K562 (cell line): ENCODE data around the gene SS18L1. TPM values are rescaled to one million over a fixed set of nuclear protein-coding genes. Genes with fewer than 3 reads are reported as not detected.

Source experiments
- ATAC-seq: fragments of 200-7000 bp; cut with Tn5 transposase; 3 replicates; pipeline ENCODE4 v1.9.1; 2020; ENCODE audit warnings: moderate library complexity
- BruUV-seq: library from RNA; stranded (reverse); fragments of 400-500 nt; replicated peaks from 2 replicates; lab custom pipeline; 2021; lab: Mats Ljungman, UMichigan
- CTCF ChIA-PET: fragments of 300-600 bp; formaldehyde crosslinking; extraction: SDS; loops from one replicate; lab custom pipeline; 2021; ENCODE audit warnings: low intra/inter-chr PET ratio; lab: Yijun Ruan, JAX
- POLR2A ChIA-PET: fragments of 300-600, 350-650 bp; sonication (Branson Sonifier 250); formaldehyde crosslinking; extraction: SDS; loops from one replicate; lab custom pipeline; 2021; ENCODE audit warnings: antibody characterized with exemption, inconsistent platforms; lab: Yijun Ruan, JAX
- DNase-seq, 4 experiments: peaks; one replicate each; pipeline versions ENCODE4 v3.0.0 to v3.0.0-alpha.2; 2011 to 2018; ENCODE audit warnings: low spot score in 3 of 4, mixed read lengths in 3 of 4; ENCODE audit errors: extremely low read depth in 1 of 4
- FAIRE-seq: peaks from 2 replicates; lab custom pipeline; 2011; peaks lifted over from hg19 to GRCh38; lab: Jason Lieb, UNC
- H2AFZ ChIP-seq: 2 replicates; pipeline ENCODE4 v1.6.0; 2011; ENCODE audit warnings: low read depth, low read length, control low read depth, inconsistent platforms
- H3K27ac ChIP-seq: fragments of 200-600 bp; 3 replicates; pipeline ENCODE4 v1.8.0; 2011; ENCODE audit warnings: low read depth, mild to moderate bottlenecking, control low read depth, inconsistent platforms, low read length, moderate library complexity, mixed read lengths; ENCODE audit errors: extremely low read depth
- H3K27me3 ChIP-seq, 2 experiments: fragments of 300-600 bp in 1 of 2; 2 replicates in 1 of 2; 3 replicates in 1 of 2; pipeline versions ENCODE4 v1.6.0 to v1.8.0; 2011; ENCODE audit warnings: inconsistent platforms in 2 of 2, low read length in 2 of 2, mild to moderate bottlenecking in 1 of 2, mixed read lengths in 1 of 2, moderate library complexity in 1 of 2; ENCODE audit not compliant: control insufficient read depth in 2 of 2, insufficient read depth in 2 of 2
- H3K36me3 ChIP-seq: fragments of 300-600 bp; 3 replicates; pipeline ENCODE4 v1.8.0; 2011; ENCODE audit warnings: mild to moderate bottlenecking, low read length, inconsistent platforms; ENCODE audit not compliant: control insufficient read depth, insufficient read depth
- H3K4me1 ChIP-seq, 2 experiments: fragments of 200-600 bp in 1 of 2; replicated peaks in 1 of 2; 2 replicates in 1 of 2; 3 replicates in 1 of 2; pipeline versions ENCODE4 v1.5.1 to v1.8.0; 2011; ENCODE audit warnings: inconsistent platforms in 2 of 2, low read length in 2 of 2, mild to moderate bottlenecking in 1 of 2, mixed read lengths in 1 of 2, moderate library complexity in 1 of 2; ENCODE audit not compliant: control insufficient read depth in 2 of 2, insufficient read depth in 2 of 2
- H3K4me2 ChIP-seq: 2 replicates; pipeline ENCODE4 v1.6.1; 2011; ENCODE audit warnings: low read length, control low read depth, inconsistent platforms, mixed read lengths; ENCODE audit not compliant: insufficient read depth
- H3K4me3 ChIP-seq: fragments of 200-600 bp; sonication (generic), shearing (Covaris generic); 2 replicates; pipeline ENCODE4 v1.5.1; 2016; ENCODE audit warnings: control low read depth, inconsistent platforms
- H3K79me2 ChIP-seq: fragments of 200-600 bp; 3 replicates; pipeline ENCODE4 v1.8.0; 2011; ENCODE audit warnings: low read length, inconsistent platforms; ENCODE audit not compliant: control insufficient read depth, insufficient read depth
- H3K9ac ChIP-seq, 2 experiments: 2 replicates each; pipeline versions ENCODE4 v1.6.0 to v1.6.1; 2011; ENCODE audit warnings: low read depth in 2 of 2, low read length in 2 of 2, control low read depth in 1 of 2, inconsistent platforms in 1 of 2, mild to moderate bottlenecking in 1 of 2, mixed read lengths in 1 of 2; ENCODE audit not compliant: insufficient read depth in 1 of 2
- H3K9me1 ChIP-seq: one replicate; pipeline ENCODE4 v1.6.0; 2011; ENCODE audit warnings: inconsistent platforms, mild to moderate bottlenecking, low read length, moderate library complexity; ENCODE audit not compliant: control insufficient read depth, insufficient read depth
- H3K9me3 ChIP-seq: replicated peaks from 2 replicates; pipeline ENCODE4 v1.5.1; 2011; ENCODE audit warnings: low read depth, low read length, inconsistent platforms; ENCODE audit not compliant: control insufficient read depth, insufficient read depth
- H4K20me1 ChIP-seq: replicated peaks from 2 replicates; pipeline ENCODE4 v1.6.1; 2011; ENCODE audit warnings: low read length, inconsistent platforms, mixed read lengths; ENCODE audit not compliant: control insufficient read depth, insufficient read depth
- ARNT ChIP-seq, 2 experiments: fragments of 450-650 bp; IDR thresholded peaks; 2 replicates each; pipeline ENCODE4 v1.6.1; 2016; ENCODE audit warnings: mild to moderate bottlenecking in 1 of 2
- ATF1 ChIP-seq, 2 experiments: fragments of 450-650 bp in 1 of 2; IDR thresholded peaks; 2 replicates each; pipeline ENCODE4 v1.6.1; 2016; ENCODE audit warnings: missing compliant biosample characterization in 1 of 2, missing genetic modification characterization in 1 of 2
- C11orf30 ChIP-seq: fragments of 450-650 bp; IDR thresholded peaks from 2 replicates; pipeline ENCODE4 v1.6.1; 2016; ENCODE audit warnings: low read depth, mild to moderate bottlenecking
- CC2D1A ChIP-seq: fragments of 450-650 bp; IDR thresholded peaks from 2 replicates; pipeline ENCODE4 v1.6.1; 2017; ENCODE audit warnings: mild to moderate bottlenecking
- ETS1 ChIP-seq: conservative IDR thresholded peaks from 2 replicates; pipeline ENCODE4 v1.6.1; 2011; ENCODE audit warnings: low read depth, mild to moderate bottlenecking, low read length; ENCODE audit not compliant: control insufficient read depth
- FOXP4 ChIP-seq: sonication (generic); formaldehyde crosslinking; IDR thresholded peaks from 2 replicates; pipeline ENCODE4 v1.8.0; 2022; ENCODE audit warnings: mild to moderate bottlenecking, missing genetic modification reagents, borderline replicate concordance
- HMG20A ChIP-seq: fragments of 450-650 bp; formaldehyde crosslinking; conservative IDR thresholded peaks from 2 replicates; pipeline ENCODE4 v1.4.0; 2020; ENCODE audit warnings: mild to moderate bottlenecking, mixed read lengths
- MTA2 ChIP-seq: fragments of 450-650 bp; IDR thresholded peaks from 2 replicates; pipeline ENCODE4 v1.6.1; 2016; ENCODE audit warnings: low read depth
- POLR3A ChIP-seq: IDR thresholded peaks from 2 replicates; pipeline ENCODE4 v1.6.1; 2011; ENCODE audit warnings: borderline replicate concordance, mild to moderate bottlenecking, moderate library complexity; ENCODE audit not compliant: insufficient read length, insufficient read depth; ENCODE audit errors: extremely low read depth
- PTRF ChIP-seq: fragments of 450-650 bp; IDR thresholded peaks from 2 replicates; pipeline ENCODE4 v1.6.1; 2016; ENCODE audit warnings: mild to moderate bottlenecking, missing genetic modification characterization, missing compliant biosample characterization
- TAL1 ChIP-seq: fragments of 450-650 bp; IDR thresholded peaks from 2 replicates; pipeline ENCODE4 v1.6.1; 2016; ENCODE audit warnings: mild to moderate bottlenecking
- THAP12 ChIP-seq: fragments of 250-450 bp; sonication (Bioruptor Pico); IDR thresholded peaks from 2 replicates; pipeline ENCODE4 v1.9.0; 2021; ENCODE audit warnings: mild to moderate bottlenecking, inconsistent platforms
- ZNF75A ChIP-seq: fragments of 450-650 bp; formaldehyde crosslinking; IDR thresholded peaks from 2 replicates; pipeline ENCODE4 v1.4.0; 2020; ENCODE audit warnings: mild to moderate bottlenecking
- WGBS: fragments of 100-300 bp; shearing (Covaris generic); methylation state at CpG from one replicate; pipeline ENCODE4 v1.1.6; 2016; ENCODE audit warnings: low coverage, mixed read lengths; ENCODE audit not compliant: insufficient coverage; ENCODE audit errors: missing lambda C conversion rate; 5-methylcytosine and 5-hydroxymethylcytosine counted together
- in situ Hi-C: fragments of 300-500 bp; cut with MboI; formaldehyde crosslinking; loops from 4 replicates; pipeline ENCODE4 v1.15.0; 2018; ENCODE audit warnings: inconsistent platforms, mixed read lengths
- intact Hi-C: fragments of 100-400 bp; cut with micrococcal nuclease; formaldehyde crosslinking; loops from 2 replicates; pipeline ENCODE4 v1.14.2; 2022
- polyA plus RNA-seq, 8 experiments: library from polyadenylated mRNA; depleted of rRNA in 4 of 8; stranded (reverse) in 5 of 8; unstranded in 3 of 8; fragments of >200 nt; fragmentation: Nextera tagmentation in 2 of 8; fragmentation: Illumina TruSeq in 1 of 8; extraction: Ambion mirVana in 2 of 8; extraction: Trizol in 1 of 8; gene quantifications; 2 replicates each; pipeline versions ENCODE4 v1.2.1 to v1.2.3, GENCODE V29; 2011 to 2014; ENCODE audit warnings: inconsistent platforms in 1 of 8, missing spikeins in 1 of 8
- total RNA-seq, 7 experiments: library from RNA; depleted of rRNA in 6 of 7; stranded (reverse); fragments of >200 nt in 6 of 7; fragmentation: Illumina TruSeq in 2 of 7; extraction: Trizol in 2 of 7; gene quantifications; 2 replicates each; pipeline versions ENCODE4 v1.2.1 to v1.2.3, GENCODE V29; 2011 to 2021; ENCODE audit warnings: low replicate concordance in 1 of 7

The SS18L1 gene
- total and polyA plus RNA-seq, 9 of the 15 experiments (the other 6 are each of a cell fraction or from before 2014, with no cell fraction given), result 2.7 to 28.3 (median 15.1) TPM

GRCh38 chr20:62117658-62118057 lies 25.9 kb upstream of the SS18L1 start:
- TF ChIP-seq ARNT (IDR thresholded peaks at IDR 0.05) (no peak), POLR3A (no peak), FOXP4 (CRISPR knock-in tag) (no peak), HMG20A (CRISPR knock-in tag) (no peak), CC2D1A (no peak), ATF1 (CRISPR knock-in tag; IDR thresholded peaks at IDR 0.05) (no peak), ATF1 (tag; IDR thresholded peaks at IDR 0.05) (no peak), THAP12 (no peak), TAL1 (no peak), ZNF75A (CRISPR knock-in tag) (no peak), C11orf30 (no peak), ETS1 (no peak), PTRF (tag) (no peak), MTA2 (no peak)
- Histone ChIP-seq H3K36me3 (no peaks in the 10 kb centered on the region), H3K9me1 (no peaks in the 10 kb centered on the region), H3K4me1 (peaks cover 4 to 40% of the 10 kb centered on the region in 2 experiments; a peak in 4 of 5 replicates), H2AFZ (no peak overlapping the region), H3K9me3 (no peaks in the 10 kb centered on the region; the same call in 1 of the 2 replicates), H3K79me2 (peaks cover 4% of the 10 kb centered on the region), H3K4me3 (no peak overlapping the region), H3K27ac (no peak overlapping the region), H3K4me2 (no peak overlapping the region), H3K9ac (no peak overlapping the region; a peak in 1 of 4 replicates), H3K27me3 (peaks cover 17 to 50% of the 10 kb centered on the region in 2 experiments), H4K20me1 (no peaks in the 10 kb centered on the region)
- in situ Hi-C loops, result no loop called here
- WGBS, result 2% methylated on average over 14 of the region's 15 CpGs
- ChIA-PET CTCF (no interaction called here), POLR2A (no interaction called here)
- ATAC-seq, result no peak
- no TSS peak for BruUV-seq
- no peak for DNase-seq
- no peak for FAIRE-seq
- intact Hi-C loops, result no loop called here
